Fibroblast of skin of scalp (primary cell): Measurements from ENCODE around the gene BAIAP3.

Source experiments
- DNase-seq: peaks from one replicate; pipeline ENCODE4 v3.0.0-alpha.2; 2013

BAIAP3 gene

GRCh38 chr16:1371054-1371978 lies 37.9 kb downstream of the BAIAP3 start:
- DNase-seq = no peak

GRCh38 chr16:1372292-1372950 lies 39.0 kb downstream of the BAIAP3 start:
- no peak for DNase-seq

- no peak for DNase-seq
Observed at GRCh38 chr16:1374418-1375297, 41.2 kb downstream of the BAIAP3 start.

- no peak for DNase-seq
Observed at GRCh38 chr16:1375298-1375640, 41.8 kb downstream of the BAIAP3 start.

DNA sequence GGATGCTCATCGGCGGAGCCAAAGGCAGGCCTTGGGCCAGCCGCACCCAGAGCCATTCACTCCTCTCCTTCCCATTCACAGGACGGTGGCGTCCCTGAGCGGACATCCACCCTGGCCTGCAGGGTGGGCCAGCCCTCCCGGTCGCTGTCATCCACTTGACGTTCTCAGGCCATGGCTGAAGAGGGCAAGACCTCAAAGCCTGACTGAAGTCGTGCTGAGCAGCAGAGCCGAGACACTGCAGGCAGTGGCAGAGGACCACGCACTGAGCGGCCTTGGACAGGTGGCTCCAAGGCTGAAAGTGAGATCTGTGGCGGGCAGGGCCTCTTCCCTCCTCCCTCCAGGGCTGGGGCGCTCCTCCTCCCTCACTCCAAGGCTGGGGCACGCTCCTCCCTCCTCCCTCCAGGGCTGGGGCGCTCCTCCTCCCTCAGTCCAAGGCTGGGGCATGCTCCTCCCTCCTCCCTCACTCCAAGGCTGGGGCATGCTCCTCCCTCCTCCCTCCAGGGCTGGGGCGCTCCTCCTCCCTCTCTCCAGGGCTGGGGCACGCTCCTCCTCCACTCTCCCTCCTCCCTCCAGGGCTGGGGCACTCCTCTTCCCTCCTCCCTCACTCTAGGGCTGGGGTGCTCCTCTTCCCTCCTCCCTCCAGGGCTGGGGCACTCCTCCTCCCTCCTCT lies 42.4 kb downstream of the BAIAP3 start:
- no peak for DNase-seq

DNA sequence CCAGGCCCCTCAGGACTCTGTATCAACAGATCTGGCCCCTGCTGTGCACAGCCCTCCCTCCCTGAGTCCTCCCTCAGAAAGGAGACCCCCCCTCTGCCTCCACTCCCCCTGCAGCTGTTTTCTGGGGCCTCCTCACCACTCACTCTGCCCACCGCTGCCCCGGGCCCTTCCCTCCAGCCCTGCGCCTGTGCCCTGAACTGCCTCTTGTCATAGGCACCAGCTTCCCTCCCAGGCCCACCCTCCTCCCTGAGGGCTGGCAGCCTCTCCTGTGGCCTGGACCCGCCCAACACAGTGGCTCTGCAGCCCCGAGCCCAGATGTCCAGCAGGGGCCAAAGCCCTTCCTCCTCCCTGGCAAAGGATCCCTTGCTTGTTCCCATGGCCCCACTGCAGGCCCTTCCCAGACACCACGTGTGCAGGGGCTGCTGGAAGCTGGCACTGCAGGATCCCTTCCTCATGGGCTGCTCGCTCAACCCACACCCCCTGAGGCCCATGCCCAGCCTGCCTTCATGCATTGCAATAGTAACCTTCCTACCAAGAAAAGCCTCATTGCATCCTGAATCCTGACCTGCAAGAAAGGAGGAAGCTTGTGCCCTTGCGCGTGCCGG lies 44.1 kb downstream of the BAIAP3 start:
- no peak for DNase-seq

DNA sequence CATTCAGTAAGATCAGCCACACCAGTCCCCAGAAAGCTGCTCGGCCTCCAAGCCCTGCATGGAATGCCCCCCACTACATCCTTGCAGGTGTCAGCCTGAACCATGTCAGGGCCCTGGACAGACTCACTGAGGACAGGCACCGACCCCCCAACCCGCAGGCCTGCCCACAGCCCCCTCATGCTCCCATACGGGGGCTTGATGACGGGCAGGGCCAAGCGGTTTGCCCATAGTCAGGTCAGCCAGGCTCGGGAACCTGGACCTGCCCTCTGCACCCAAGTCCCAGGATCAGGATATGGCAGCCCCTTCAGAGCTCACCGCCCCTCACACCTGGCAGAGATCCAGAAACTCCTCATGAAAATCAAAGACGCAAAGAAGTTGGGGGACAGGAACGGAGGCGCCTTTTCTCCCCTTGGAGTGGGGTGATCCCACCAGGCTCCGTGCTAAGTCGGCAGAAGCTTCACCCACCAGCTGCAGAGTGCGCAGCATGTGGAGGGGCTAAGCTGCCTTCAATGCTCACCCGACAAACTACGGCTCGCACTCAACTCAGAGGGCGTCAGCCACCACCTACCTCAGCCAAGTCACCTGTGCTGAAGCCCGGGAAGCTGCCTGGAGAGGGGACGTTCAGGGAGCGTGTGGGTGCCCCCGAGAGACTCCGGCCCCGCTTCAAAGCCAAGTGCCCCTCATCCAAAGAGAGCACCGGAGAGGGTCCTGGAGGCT lies 44.8 kb downstream of the BAIAP3 start:
- no peak for DNase-seq

GRCh38 chr16:1378804-1379303 lies 45.4 kb downstream of the BAIAP3 start:
- peak; percentile 79 for DNase-seq

DNA sequence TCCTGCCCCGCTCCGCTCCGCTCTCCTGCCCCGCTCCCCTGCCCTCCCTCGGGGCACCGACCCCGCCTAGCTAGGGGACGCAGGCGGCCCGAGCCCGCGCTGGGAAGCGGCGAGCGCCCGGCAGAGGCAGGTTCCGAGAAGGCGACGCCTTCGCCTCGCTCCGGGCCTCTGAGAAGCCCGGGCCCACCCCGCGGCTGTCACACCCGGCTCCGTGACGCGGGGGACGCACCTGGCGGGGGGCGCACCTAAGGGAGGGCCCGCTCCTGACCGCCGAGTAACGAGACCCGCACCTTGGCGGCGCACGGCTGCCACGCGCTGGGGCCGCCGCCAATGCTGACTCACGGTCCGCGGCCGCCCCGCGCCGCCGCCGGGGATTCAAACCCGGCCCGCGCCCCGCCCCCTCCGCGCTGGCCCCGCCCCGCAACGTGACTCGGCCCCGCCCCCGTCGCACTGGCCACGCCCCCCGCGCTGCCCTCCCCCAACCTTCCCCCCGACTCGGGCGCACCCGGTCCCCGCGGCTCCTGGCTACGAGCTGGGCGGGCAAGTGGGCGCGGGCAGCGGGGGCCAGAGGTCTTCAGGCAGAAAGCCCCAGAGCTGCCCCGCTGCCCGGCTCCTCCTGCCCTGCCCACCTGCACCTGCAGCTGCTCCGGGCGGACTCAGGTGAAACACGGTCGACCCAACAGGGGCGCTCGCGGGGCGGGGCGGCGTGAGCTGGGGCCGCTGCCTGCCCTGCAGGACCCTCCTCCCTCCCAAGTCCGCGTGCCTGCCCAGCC lies 46.0 kb downstream of the BAIAP3 start:
- DNase-seq = peak; percentile 62

- DNase-seq = no peak
Observed at GRCh38 chr16:1380195-1380594, 46.8 kb downstream of the BAIAP3 start.

DNA sequence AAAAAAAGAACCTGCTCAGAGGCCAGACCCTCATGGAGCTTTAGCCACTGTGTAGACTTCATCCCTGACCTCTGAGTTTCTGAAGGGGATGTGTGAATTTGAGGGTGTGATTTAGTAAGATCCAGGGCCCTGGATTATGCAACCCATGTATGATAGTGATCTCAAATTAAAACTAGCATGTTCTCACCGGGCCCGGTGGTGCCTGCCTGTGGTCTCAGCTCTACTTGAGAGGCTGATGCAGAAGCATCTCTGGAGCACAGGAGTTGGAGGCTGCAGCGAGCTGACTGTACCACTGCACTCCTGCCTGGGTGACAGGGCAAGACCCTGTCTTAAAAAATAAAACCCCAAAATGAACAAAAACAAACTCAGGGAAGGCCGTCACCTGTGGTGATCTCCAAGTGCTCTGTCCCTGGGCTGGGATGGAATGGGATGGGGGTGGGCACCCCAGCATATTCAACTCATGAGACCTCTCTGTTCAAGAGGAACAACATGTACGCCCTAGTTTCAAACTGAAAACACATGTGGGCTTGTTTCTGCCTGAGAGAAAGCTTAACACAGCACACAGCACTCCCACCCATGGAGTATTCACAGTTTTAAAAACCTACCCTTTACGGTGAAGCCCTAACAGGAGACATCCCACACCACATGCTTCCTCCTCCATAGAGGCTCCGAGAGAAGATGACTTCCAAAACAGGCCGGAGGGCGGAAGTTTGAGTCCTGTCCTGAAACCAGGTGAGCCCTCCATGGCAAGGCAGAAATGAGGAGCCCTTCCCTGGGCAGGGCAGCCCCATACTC lies 48.4 kb downstream of the BAIAP3 start:
- no peak for DNase-seq

- no peak for DNase-seq
Observed at GRCh38 chr16:1383556-1383955, 50.1 kb downstream of the BAIAP3 start.

- no peak for DNase-seq
Observed at GRCh38 chr16:1385232-1385631, 51.8 kb downstream of the BAIAP3 start.

DNA sequence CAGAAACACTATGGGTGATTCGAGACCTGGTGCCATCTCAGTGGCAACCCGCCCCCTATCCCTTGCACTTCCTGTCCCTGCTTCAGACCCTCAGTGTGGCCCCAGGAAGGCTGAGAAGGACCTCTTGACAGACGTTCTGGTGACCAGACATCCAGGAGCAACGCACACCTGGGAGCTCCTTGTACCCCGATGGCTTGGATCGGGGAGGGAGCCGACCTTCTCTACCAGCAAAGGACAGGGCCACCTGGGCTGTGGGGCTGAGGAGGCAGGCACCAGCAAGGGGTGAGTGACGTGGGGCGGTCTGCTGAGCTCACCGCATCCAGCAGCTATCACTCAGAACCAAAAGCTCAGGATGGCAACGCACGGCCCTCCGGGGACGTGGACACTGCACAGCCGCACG lies 53.9 kb downstream of the BAIAP3 start:
- no peak for DNase-seq

DNA sequence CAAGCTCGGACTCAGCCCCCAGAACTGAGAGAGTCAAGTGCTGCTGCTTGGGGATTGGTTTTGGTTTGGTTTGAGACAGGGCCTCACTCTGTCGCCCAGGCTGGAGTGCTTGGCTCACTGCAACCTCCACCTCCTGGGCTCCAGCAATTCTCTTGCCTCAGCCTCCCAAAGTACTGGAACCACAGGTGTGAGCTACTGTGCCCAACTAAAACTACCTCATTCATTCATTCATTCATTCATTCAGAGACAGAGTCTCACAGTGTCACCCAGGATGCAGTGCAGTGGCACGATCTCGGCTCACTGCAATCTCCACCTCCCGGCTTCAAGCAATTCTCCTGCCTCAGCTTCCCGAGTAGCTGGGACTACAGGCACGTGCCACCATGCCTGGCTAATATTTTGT lies 56.3 kb downstream of the BAIAP3 start:
- DNase-seq = no peak

- no peak for DNase-seq
Observed at GRCh38 chr16:1390239-1390779, 56.9 kb downstream of the BAIAP3 start.

DNA sequence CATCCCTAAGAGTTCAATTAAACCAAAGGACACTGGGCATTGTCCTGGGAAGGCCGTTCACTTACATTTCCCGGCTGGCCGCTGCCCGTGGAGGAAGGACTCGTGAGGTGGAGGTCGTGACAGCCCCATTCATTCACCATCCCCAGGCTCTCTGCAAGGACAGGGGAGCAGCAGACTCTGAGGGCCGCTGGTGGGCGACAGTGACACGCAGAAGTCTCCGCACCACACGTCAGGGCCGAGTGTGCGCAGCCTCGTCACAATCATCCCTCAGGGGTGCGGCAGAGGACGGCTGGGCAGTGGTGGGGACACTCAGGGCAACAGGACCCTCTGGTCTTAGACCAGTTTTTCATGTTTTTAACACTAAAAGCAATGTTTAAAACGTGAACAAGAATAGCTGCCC lies 59.4 kb downstream of the BAIAP3 start:
- no peak for DNase-seq

GRCh38 chr16:1393613-1394176 lies 60.2 kb downstream of the BAIAP3 start:
- no peak for DNase-seq
